HG02623 (cell line): ENCODE measurements around the gene KRR1.
"Not testable (repeated sequence)": the region's sequence is repeated elsewhere in the genome, so short reads cannot be mapped to it uniquely, and the experiment has no call there.

Experiments
- ATAC-seq: cut with Tn5 transposase; IDR thresholded peaks from one replicate; pipeline ENCODE4 v1.9.1; 2021; ENCODE audit warnings: moderate library complexity; ENCODE audit not compliant: unreplicated experiment

Gene KRR1

GRCh38 chr12:75526655-75527511, 15.5 kb upstream of the KRR1 start:
- ATAC-seq, result peak; percentile 95

DNA sequence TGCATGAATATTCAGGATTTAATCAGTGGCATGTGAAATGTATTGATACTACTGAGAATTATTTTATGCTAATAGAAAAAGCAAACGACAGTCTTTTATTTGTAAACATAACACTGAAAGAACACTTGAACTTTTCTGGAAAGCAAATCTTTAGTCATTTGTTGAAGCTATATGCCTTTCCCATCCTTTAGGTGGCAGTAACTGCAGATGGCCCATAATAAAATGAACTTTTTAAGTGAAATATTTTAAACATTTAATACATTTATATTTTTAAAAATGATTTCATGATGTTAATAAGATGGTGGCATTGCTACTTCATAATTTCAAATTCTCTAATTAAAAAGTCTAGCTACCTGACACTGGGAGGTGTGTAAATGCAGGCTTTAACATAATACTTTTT, 13.9 kb upstream of the KRR1 start:
- ATAC-seq, result no peak

GRCh38 chr12:75522124-75522523, 10.7 kb upstream of the KRR1 start:
- not testable (repeated sequence) for ATAC-seq

GRCh38 chr12:75521224-75521623, 9.8 kb upstream of the KRR1 start:
- ATAC-seq, result not testable (repeated sequence)

- ATAC-seq, result no peak
These were observed 1.8 kb downstream of the KRR1 start for GRCh38 chr12:75509621-75510020.

- ATAC-seq, result no peak
These were observed 3.2 kb downstream of the KRR1 start for GRCh38 chr12:75508159-75508558.

- ATAC-seq, result no peak
These were observed 4.3 kb downstream of the KRR1 start for GRCh38 chr12:75507086-75507485.

DNA sequence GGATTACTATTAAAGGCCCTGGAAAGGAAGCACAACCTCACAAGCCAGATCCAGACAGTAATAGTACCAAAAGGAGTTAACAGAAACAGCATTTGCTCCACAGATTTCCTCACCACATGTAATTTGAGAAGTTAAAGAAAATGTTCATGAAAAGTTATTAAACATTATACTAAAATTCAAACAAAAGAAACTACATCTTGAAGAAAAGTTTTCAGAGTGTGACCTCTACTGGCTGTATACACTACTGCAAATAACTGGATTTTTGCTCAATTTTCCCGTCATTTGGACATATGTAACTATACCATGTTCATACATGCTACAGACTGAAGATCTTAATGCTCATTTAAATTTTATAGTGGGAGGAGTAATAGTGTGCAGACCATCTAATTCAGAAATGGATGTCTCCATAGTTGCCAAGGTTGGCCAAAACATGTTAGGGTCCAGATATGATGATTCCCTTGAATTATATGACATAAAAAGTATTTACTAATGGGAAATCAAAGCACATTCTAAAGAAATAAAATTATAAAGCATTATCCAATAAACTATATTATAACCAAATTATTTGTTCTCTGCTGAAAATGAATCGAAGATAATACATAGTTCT, 5.6 kb downstream of the KRR1 start:
- ATAC-seq, result no peak

DNA sequence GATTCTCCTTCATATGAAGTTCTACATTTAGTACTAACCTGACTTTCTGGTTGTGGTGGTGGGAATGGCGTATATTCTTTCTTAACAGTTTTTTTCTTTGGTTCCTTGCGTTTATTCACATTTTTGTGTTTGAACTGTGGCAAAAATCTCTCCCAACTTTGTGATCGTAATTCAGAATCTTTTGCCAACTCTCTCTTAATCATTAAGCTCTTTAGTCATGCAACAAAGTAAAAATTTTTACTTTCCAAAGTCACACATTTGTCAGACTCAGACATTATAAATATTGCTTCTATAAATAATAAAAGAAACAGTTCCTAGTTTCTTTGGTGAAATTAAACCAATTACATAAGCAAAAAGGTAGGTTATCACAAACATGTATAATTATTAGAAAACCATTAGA, 7.5 kb downstream of the KRR1 start:
- ATAC-seq, result no peak

DNA sequence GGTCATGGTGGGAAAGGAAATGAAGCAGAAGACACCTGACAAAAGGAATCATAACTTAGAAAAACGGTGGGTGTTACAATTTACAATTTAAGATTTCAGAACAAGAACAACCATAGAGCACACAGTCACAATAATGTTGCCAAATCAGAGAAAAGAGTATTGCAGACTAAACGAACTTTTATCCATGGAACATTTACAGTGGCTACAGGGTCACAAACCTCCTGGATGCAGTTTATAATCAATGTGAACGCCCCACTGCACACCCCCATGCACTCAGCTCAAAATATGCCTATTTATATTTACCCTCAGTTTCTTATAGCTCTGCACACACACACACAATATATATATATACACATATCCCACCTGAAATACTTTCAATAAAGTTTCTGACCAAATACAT, 8.0 kb downstream of the KRR1 start:
- no peak for ATAC-seq

DNA sequence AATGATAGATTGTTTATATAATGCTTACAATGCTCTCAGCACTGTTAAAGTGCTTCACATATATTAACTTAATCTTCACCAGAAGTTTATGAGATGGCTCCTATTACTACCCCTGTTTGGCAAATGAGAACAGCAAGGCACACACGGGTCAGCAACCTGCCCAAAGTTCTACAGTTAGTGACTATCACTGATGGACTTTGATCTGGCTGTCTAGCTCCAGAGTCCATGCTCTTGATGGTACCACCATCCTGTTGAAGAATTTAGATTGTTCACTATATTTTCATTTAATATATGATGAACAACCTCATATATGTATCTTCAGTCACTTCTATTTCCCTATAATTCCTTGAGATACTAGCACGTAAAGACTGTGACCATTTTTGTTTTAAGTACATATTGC, 20.2 kb downstream of the KRR1 start:
- ATAC-seq, result no peak

DNA sequence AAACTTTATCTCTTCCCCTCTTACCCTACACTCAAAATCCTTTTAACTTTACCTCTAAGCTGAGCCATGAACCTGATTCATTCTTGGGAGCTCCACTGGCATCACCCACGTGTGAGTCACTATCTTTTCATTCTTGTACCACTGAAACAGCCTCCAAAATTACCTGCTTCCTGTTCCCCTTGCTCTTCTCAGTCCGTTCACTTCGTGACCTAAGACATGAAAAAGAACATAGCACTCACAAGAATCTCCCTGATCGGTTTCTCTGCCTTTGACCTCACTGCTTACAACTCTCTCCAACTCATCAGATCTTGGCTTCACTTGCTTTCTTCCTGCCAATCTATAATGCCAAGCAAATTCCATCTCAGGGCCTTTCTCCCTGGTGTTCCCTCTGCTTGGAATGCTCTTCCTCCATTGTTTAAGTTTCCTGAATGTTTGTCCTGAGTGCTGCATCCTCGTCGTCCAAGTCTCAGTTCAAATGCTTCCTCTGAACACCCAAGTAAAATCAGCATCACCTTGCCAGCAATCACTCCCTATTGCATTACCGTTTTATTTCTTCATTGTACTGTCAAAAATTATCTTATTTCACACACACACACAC, 21.7 kb downstream of the KRR1 start:
- peak; percentile 31 for ATAC-seq

DNA sequence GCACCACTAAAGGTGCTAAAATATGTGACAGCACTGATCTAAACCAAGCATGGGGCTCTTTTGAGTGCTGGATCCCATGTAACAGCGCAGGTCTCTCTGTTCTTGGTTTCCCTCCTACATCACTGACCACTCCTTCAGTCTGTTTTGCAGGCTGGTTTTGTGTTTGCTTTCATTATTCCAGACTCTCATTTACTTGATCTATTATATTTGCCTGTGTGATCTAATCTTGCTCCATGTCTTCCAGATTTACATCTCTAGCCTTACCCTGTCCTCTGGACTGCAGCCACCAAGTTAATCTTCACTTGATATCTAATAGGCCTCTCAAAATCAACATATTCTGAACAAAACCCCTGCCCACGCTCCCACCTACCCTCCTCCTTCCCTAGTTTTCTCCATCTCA, 22.2 kb downstream of the KRR1 start:
- ATAC-seq, result no peak

- peak; percentile 51 for ATAC-seq
These were observed 22.9 kb downstream of the KRR1 start for GRCh38 chr12:75488553-75488952.

DNA sequence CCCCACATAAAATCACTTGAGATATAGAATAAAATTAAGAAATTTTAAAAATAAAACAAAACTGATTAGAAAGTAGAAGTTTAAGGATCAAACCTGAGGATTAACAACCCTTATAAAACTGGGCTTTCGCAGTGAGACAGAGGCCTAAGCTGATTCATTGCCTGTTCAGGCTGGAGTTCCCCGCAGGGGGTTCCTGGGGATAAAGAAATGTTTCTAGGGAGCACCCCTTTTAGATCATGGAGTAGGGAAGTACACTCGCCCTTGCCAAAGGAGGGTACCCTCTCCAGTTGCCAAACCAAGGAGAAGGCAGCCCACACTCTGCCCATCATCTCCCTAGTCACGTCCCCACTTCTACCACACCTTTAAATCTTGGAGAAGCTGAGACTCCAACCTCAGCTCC, 24.1 kb downstream of the KRR1 start:
- no peak for ATAC-seq

DNA sequence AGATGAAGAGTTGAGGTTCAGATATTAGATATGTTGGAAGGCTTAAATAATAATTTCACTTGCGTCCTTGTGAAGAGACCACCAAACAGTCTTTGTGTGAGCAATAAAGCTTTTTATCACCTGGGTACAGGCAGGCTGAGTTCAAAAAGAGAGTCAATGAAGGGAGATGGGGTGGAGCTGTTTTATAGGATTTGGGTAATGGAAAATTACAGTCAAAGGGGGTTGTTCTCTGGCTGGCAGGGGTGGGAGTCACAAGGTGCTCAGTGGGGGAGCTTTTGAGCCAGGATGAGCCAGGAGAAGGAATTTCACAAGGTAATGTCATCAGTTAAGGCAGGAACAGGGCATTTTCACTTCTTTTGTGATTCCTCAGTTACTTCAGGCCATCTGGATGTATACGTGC, 27.0 kb downstream of the KRR1 start:
- ATAC-seq, result not testable (repeated sequence)

DNA sequence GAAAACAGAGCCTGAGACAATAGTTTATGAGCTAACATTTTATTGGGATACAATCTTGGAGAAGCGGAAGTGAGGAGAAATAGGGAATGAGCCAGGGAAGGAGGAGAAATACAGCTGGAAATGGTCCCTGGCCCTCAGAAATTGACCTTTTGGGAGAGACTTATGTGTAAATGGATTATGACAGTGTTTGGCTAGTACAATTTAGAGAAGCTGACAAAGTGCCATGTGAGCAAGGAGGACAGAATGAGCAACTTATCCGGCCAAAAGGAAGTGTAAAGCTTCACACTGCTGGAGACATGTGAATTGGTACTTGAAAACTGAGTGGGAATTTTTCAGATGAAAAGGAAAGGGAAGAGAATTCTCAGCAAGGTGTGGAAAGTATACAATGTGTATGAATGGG, 28.0 kb downstream of the KRR1 start:
- ATAC-seq, result no peak

- ATAC-seq, result no peak
These were observed 28.8 kb downstream of the KRR1 start for GRCh38 chr12:75482646-75483045.

DNA sequence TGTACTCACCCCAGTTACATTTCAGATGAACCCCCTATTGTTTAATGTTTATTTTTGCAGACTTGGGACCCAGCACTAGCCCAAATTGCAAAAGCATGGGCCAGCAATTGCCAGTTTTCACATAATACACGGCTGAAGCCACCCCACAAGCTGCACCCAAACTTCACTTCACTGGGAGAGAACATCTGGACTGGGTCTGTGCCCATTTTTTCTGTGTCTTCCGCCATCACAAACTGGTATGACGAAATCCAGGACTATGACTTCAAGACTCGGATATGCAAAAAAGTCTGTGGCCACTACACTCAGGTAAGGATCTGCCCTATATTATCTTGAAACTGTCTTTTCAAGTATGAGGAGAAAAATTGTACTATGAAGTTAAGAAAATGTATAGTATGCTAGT, 29.6 kb downstream of the KRR1 start:
- no peak for ATAC-seq

DNA sequence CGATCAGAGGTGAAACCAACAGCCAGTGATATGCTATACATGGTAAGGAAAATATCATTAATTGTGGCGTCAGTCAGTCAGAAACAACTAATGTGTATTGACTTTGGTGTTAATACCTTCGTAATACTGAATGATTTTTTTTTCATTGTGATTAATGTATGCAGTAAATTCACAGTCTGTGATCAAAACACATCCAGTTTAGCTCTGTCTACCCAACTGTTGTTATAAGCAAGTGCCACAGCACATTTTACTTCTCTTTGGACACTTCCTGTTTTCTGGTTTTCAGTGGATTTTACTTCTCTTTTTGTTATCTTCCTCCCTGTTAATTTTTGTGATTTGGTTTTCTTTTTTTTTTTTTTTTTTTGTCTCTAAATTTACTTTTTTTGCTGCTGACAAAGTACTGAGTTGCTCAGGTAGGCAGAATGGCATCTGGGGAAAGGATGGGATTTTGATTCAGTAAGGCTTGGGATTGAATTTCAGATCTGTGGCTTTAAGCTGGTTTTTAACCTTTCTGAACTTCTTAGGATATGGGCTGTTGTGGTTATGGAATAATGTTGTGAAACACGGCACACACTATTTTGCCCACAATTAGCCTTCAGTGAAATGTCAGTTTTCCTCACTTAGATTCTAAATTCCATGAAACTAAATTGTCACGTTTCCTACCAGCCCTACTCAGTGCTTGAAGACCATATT, 30.2 kb downstream of the KRR1 start:
- peak; percentile 16 for ATAC-seq

- ATAC-seq, result peak; percentile 87
These were observed 30.9 kb downstream of the KRR1 start, which contains the start of gene GLIPR1 for GRCh38 chr12:75480469-75480949. Gene GLIPR1 (plus strand): TSS chr12:75480755. CDS start chr12:75480881, 126 bp downstream.
